Measurements from ENCODE around the gene CNTN5. TPM values are rescaled to one million over a fixed set of nuclear protein-coding genes. Genes with fewer than 3 reads are reported as not detected.

The CNTN5 gene
- total RNA-seq, 1 experiment from 2014 or later = not detected

GRCh38 chr11:100214791-100215190, 1194.0 kb downstream of the CNTN5 start:
- BruUV-seq (replicated peaks) = no TSS peak
- DNase-seq (ENCODE audit: unreplicated experiment) = no peak
- H3K4me3 Mint-ChIP-seq (ENCODE audit: unreplicated experiment) = no peak overlapping the region
- no peaks in the 10 kb centered on the region for H3K27me3 Mint-ChIP-seq (ENCODE audit: insufficient read depth, unreplicated experiment)
- ChIA-PET CTCF (interaction anchor here (0.7 to 1.2 kb wide), 2 partner anchors 349 to 658 kb away, joined by 3 read pairs; no protein-coding TSS in a partner anchor), POLR2A (no interaction called here)
- no peaks in the 10 kb centered on the region for H3K9me3 Mint-ChIP-seq (ENCODE audit: unreplicated experiment)
- no peaks in the 10 kb centered on the region for H3K4me1 Mint-ChIP-seq (ENCODE audit: insufficient read depth, unreplicated experiment)
- TF ChIP-seq CTCF (IDR thresholded peaks at IDR 0.05; ENCODE audit: unreplicated experiment) = no peak
- H3K27ac Mint-ChIP-seq (ENCODE audit: low read depth, unreplicated experiment) = no peak overlapping the region
- H3K36me3 Mint-ChIP-seq (ENCODE audit: insufficient read depth, unreplicated experiment) = no peaks in the 10 kb centered on the region
- intact Hi-C loops (cut with micrococcal nuclease) = no loop called here

GRCh38 chr11:100220801-100221200, 1200.1 kb downstream of the CNTN5 start:
- DNase-seq (ENCODE audit: unreplicated experiment) = no peak
- no peaks in the 10 kb centered on the region for H3K9me3 Mint-ChIP-seq (ENCODE audit: unreplicated experiment)
- intact Hi-C loops (cut with micrococcal nuclease) = no loop called here
- no peaks in the 10 kb centered on the region for H3K4me1 Mint-ChIP-seq (ENCODE audit: insufficient read depth, unreplicated experiment)
- H3K27ac Mint-ChIP-seq (ENCODE audit: low read depth, unreplicated experiment) = no peak overlapping the region
- H3K27me3 Mint-ChIP-seq (ENCODE audit: insufficient read depth, unreplicated experiment) = no peaks in the 10 kb centered on the region
- CTCF ChIA-PET = interaction anchor here (0.6 to 1.1 kb wide), 3 partner anchors 9 to 416 kb away, joined by 3 read pairs; no protein-coding TSS in a partner anchor
- no peaks in the 10 kb centered on the region for H3K36me3 Mint-ChIP-seq (ENCODE audit: insufficient read depth, unreplicated experiment)
- BruUV-seq (replicated peaks) = no TSS peak
- POLR2A ChIA-PET = no interaction called here
- no peak for TF ChIP-seq CTCF (IDR thresholded peaks at IDR 0.05; ENCODE audit: unreplicated experiment)
- H3K4me3 Mint-ChIP-seq (ENCODE audit: unreplicated experiment) = no peak overlapping the region

- ChIA-PET CTCF (interaction anchor here (1.0 to 1.1 kb wide), 2 partner anchors 10 to 26 kb away, joined by 3 read pairs; no protein-coding TSS in a partner anchor), POLR2A (no interaction called here)
- no peaks in the 10 kb centered on the region for H3K9me3 Mint-ChIP-seq (ENCODE audit: unreplicated experiment)
- intact Hi-C loops (cut with micrococcal nuclease) = no loop called here
- no peak for DNase-seq (ENCODE audit: unreplicated experiment)
- no peak overlapping the region for H3K27ac Mint-ChIP-seq (ENCODE audit: low read depth, unreplicated experiment)
- H3K4me3 Mint-ChIP-seq (ENCODE audit: unreplicated experiment) = no peak overlapping the region
- no TSS peak for BruUV-seq (replicated peaks)
- H3K27me3 Mint-ChIP-seq (ENCODE audit: insufficient read depth, unreplicated experiment) = no peaks in the 10 kb centered on the region
- TF ChIP-seq CTCF (IDR thresholded peaks at IDR 0.05; ENCODE audit: unreplicated experiment) = no peak
- no peaks in the 10 kb centered on the region for H3K4me1 Mint-ChIP-seq (ENCODE audit: insufficient read depth, unreplicated experiment)
- no peaks in the 10 kb centered on the region for H3K36me3 Mint-ChIP-seq (ENCODE audit: insufficient read depth, unreplicated experiment)
Observed at GRCh38 chr11:100221791-100222190, 1201.0 kb downstream of the CNTN5 start.

- no peak overlapping the region for H3K4me3 Mint-ChIP-seq (ENCODE audit: unreplicated experiment)
- POLR2A ChIA-PET = no interaction called here
- no peaks in the 10 kb centered on the region for H3K36me3 Mint-ChIP-seq (ENCODE audit: insufficient read depth, unreplicated experiment)
- CTCF ChIA-PET = no interaction called here
- H3K9me3 Mint-ChIP-seq (ENCODE audit: unreplicated experiment) = no peaks in the 10 kb centered on the region
- H3K27me3 Mint-ChIP-seq (ENCODE audit: insufficient read depth, unreplicated experiment) = peaks cover 19% of the 10 kb centered on the region
- H3K4me1 Mint-ChIP-seq (ENCODE audit: insufficient read depth, unreplicated experiment) = no peaks in the 10 kb centered on the region
- no TSS peak for BruUV-seq (replicated peaks)
- H3K27ac Mint-ChIP-seq (ENCODE audit: low read depth, unreplicated experiment) = no peak overlapping the region
- intact Hi-C loops (cut with micrococcal nuclease) = no loop called here
- TF ChIP-seq CTCF (IDR thresholded peaks at IDR 0.05; ENCODE audit: unreplicated experiment) = no peak
- no peak for DNase-seq (ENCODE audit: unreplicated experiment)
Observed at GRCh38 chr11:100224541-100225034, 1203.8 kb downstream of the CNTN5 start.

Measured in MCF 10A (cell line).